Lung (tissue), 12 donors: ENCODE data around the gene FTH1. TPM values are rescaled to one million over a fixed set of nuclear protein-coding genes. Genes with fewer than 3 reads are reported as not detected.

Experiments used
- ATAC-seq: fragments of 200-7000 bp; cut with Tn5 transposase; one replicate; pipeline ENCODE4 v1.9.1; 2020; ENCODE audit warnings: moderate number of reproducible peaks; ENCODE audit not compliant: insufficient read depth, low FRiP score
- DNase-seq, 3 donors: peaks; one replicate each; pipeline ENCODE4 v3.0.0-alpha.2; 2013 to 2017
- H3K27ac ChIP-seq, 2 donors: one replicate each; pipeline ENCODE4 v1.5.1; 2013; ENCODE audit warnings: mild to moderate bottlenecking in 2 of 2, moderate library complexity in 2 of 2, control low read depth in 1 of 2, inconsistent platforms in 1 of 2, low read depth in 1 of 2, low read length in 1 of 2
- H3K27me3 ChIP-seq, 3 donors: one replicate each; pipeline ENCODE4 v1.5.1; 2013; ENCODE audit warnings: low read length in 2 of 3; ENCODE audit not compliant: control insufficient read depth in 3 of 3, insufficient read depth in 3 of 3
- H3K36me3 ChIP-seq, 4 donors: one replicate each; pipeline ENCODE4 v1.5.1; 2013; ENCODE audit warnings: low read length in 4 of 4, mild to moderate bottlenecking in 1 of 4, moderate library complexity in 1 of 4; ENCODE audit not compliant: control insufficient read depth in 4 of 4, insufficient read depth in 4 of 4
- H3K4me1 ChIP-seq, 5 donors: one replicate each; pipeline ENCODE4 v1.5.1; 2013; ENCODE audit warnings: low read length in 5 of 5, mild to moderate bottlenecking in 2 of 5, moderate library complexity in 1 of 5; ENCODE audit not compliant: control insufficient read depth in 5 of 5, insufficient read depth in 5 of 5
- H3K4me3 ChIP-seq: one replicate; pipeline ENCODE4 v1.5.1; 2013; ENCODE audit warnings: mild to moderate bottlenecking, control low read depth, moderate library complexity
- H3K9ac ChIP-seq, 2 donors: one replicate each; pipeline ENCODE4 v1.5.1; 2013; ENCODE audit warnings: low read length in 2 of 2, control low read depth in 1 of 2; ENCODE audit not compliant: insufficient read depth in 1 of 2
- H3K9me3 ChIP-seq, 4 donors: one replicate each; pipeline ENCODE4 v1.5.1; 2013; ENCODE audit warnings: low read length in 3 of 4, mild to moderate bottlenecking in 1 of 4, moderate library complexity in 1 of 4; ENCODE audit not compliant: control insufficient read depth in 4 of 4, insufficient read depth in 3 of 4
- WGBS, 2 donors: extraction: QIAGEN DNeasy Blood & Tissue Kit; methylation state at CpG; one replicate each; pipeline ENCODE4 v1.1.7; 2013; 5-methylcytosine and 5-hydroxymethylcytosine counted together
- polyA plus RNA-seq, 2 donors: library from polyadenylated mRNA; stranded (reverse); fragments of 200-250 nt; gene quantifications; one replicate each; pipeline ENCODE4 v1.2.1, GENCODE V29; 2013
- total RNA-seq, 2 donors: library from RNA; depleted of rRNA in 1 of 2; stranded (reverse); fragments of >200 nt in 1 of 2; gene quantifications; one replicate each; pipeline ENCODE4 v1.2.1, GENCODE V29; 2014 to 2021
- TF ChIP-seq, protein P1 (sequence below): IDR thresholded peaks from 2 replicates; pipeline ENCODE4 v1.5.1; 2012; ENCODE audit warnings: mild to moderate bottlenecking; ENCODE audit errors: control extremely low read depth, extremely low read depth
- donor health status: control.
- donor health status: control.
- donor health status: Bipolar disorder and iron deficiency.
- donor health status: healthy.
- donor health status: DM: yes; HTN: yes; CAD: no.

Gene FTH1
- total and polyA plus RNA-seq, 4 donors, result 1,737 to 24,273 (median 5,185) TPM

DNA sequence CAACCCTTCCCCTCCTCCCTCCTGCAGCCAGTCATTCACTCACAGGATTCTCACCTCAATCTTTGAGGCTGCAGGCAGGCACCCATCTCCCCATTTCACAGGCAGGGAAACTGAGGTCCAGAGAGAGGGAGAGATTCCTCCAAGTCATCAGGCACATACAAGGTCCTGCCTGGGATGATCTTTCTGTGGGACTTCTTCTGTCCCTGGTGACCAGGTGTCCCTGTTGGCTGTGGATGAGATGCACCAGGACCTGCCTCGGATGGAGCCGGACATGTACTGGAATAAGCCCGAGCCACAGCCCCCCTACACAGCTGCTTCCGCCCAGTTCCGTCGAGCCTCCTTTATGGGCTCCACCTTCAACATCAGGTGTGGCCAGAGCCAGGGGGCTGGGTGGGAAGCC is 7.8 kb downstream of the FTH1 start:
- TF ChIP-seq, protein P1, sequence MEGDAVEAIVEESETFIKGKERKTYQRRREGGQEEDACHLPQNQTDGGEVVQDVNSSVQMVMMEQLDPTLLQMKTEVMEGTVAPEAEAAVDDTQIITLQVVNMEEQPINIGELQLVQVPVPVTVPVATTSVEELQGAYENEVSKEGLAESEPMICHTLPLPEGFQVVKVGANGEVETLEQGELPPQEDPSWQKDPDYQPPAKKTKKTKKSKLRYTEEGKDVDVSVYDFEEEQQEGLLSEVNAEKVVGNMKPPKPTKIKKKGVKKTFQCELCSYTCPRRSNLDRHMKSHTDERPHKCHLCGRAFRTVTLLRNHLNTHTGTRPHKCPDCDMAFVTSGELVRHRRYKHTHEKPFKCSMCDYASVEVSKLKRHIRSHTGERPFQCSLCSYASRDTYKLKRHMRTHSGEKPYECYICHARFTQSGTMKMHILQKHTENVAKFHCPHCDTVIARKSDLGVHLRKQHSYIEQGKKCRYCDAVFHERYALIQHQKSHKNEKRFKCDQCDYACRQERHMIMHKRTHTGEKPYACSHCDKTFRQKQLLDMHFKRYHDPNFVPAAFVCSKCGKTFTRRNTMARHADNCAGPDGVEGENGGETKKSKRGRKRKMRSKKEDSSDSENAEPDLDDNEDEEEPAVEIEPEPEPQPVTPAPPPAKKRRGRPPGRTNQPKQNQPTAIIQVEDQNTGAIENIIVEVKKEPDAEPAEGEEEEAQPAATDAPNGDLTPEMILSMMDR, result no peak
- H3K9me3 ChIP-seq, result no peaks in the 10 kb centered on the region
- no peak overlapping the region for H3K9ac ChIP-seq
- no peak overlapping the region for H3K4me3 ChIP-seq
- no peak for ATAC-seq
- peaks cover 4 to 36% (median 24%) of the 10 kb centered on the region in 4 donors for H3K36me3 ChIP-seq
- WGBS, 2 donors, result 90 to 98% methylated on average over 6 of the region's 6 CpGs
- peaks cover 0 to 3% (median 0%) of the 10 kb centered on the region in 3 donors for H3K27me3 ChIP-seq
- H3K4me1 ChIP-seq, result peaks cover 0 to 21% (median 3%) of the 10 kb centered on the region in 5 donors
- no peak for DNase-seq
- H3K27ac ChIP-seq, result no peak overlapping the region

DNA sequence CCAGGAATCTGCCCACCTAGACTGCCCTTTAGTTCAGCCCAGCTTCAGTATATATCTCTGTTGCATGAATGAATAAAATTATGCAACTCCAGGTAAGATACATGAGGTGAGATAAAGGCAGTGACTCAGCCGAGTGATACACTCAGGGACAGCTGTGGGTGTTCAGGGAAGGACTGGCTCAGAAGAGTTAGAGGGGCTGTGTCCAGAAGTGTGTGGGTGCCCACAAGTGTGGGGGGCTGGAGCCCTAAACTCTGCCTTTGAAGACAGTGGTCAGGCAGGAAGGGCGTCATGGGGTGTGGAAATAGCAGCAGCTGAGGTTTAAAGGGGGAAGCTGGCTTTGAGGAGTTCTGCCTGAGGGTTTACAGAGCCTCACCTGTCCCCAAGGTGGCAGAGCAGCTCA is 8.3 kb downstream of the FTH1 start:
- WGBS, 2 donors, result 39 to 50% methylated on average over 2 of the region's 2 CpGs
- no peak overlapping the region for H3K4me3 ChIP-seq
- H3K36me3 ChIP-seq, result peaks cover 3 to 31% (median 22%) of the 10 kb centered on the region in 4 donors
- DNase-seq (no peak), ATAC-seq (no peak)
- no peak overlapping the region for H3K9ac ChIP-seq
- peaks cover 0 to 21% (median 4%) of the 10 kb centered on the region in 5 donors for H3K4me1 ChIP-seq
- peaks cover 0 to 3% (median 0%) of the 10 kb centered on the region in 3 donors for H3K27me3 ChIP-seq
- no peak overlapping the region for H3K27ac ChIP-seq
- TF ChIP-seq, protein P1, result no peak
- no peaks in the 10 kb centered on the region for H3K9me3 ChIP-seq

DNA sequence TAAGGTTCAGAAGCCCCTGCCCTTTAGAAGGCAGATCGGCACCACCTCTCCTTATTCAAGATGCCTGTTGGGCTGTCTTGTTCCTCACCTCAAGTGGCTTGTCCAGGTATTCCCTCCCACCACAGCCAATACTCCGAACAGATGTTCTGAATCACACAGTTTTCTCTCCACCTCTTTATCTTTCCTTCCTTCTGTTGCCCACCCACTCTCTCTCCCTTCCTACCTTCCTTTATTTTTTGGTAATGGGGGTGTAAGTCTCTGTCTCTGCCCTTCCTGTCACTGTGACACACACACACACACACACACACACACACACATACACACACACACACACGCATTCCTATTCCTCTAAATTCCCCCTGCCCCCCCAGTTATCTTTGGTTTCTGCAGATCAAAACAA is 8.8 kb downstream of the FTH1 start:
- Histone ChIP-seq H3K4me3 (no peak overlapping the region), H3K9me3 (no peaks in the 10 kb centered on the region), H3K4me1 (peaks cover 0 to 19% (median 4%) of the 10 kb centered on the region in 5 donors), H3K27ac (no peak overlapping the region), H3K27me3 (peaks cover 0 to 3% (median 0%) of the 10 kb centered on the region in 3 donors), H3K9ac (no peak overlapping the region), H3K36me3 (peaks cover 0 to 30% (median 17%) of the 10 kb centered on the region in 4 donors)
- ATAC-seq (no peak), DNase-seq (no peak)
- TF ChIP-seq, protein P1, result no peak
- WGBS, 2 donors, result 70 to 79% methylated on average over 3 of the region's 3 CpGs
